SU-DHL-6 (cell line): ENCODE results near the gene GRIK5.

Experiments used
- CTCF ChIP-seq: fragments of 200-600 bp; sonication (generic); IDR thresholded peaks from one replicate; pipeline ENCODE4 v1.5.1; 2017; ENCODE audit warnings: antibody characterized with exemption, mild to moderate bottlenecking, low read length, moderate library complexity; ENCODE audit not compliant: insufficient read depth, poor library complexity, severe bottlenecking
- EZH2phosphoT487 ChIP-seq: fragments of 200-600 bp; sonication (generic), shearing (Covaris generic); conservative IDR thresholded peaks from 2 replicates; pipeline ENCODE4 v1.6.1; 2018; ENCODE audit warnings: mild to moderate bottlenecking, antibody characterized with exemption, low read length, moderate library complexity, mixed read lengths

- TF ChIP-seq CTCF, result no peak
- no peak for TF ChIP-seq EZH2phosphoT487
Measured at GRCh38 chr19:41994521-41994971, 75.5 kb downstream of the GRIK5 start.
